DMS153 treated with DMSO at 0.1 percent for 48 hours (cell line): Measurements from ENCODE around the gene IL1R1.

Experiments used
- DNase-seq: peaks from one replicate; lab custom pipeline; 2025; ENCODE audit not compliant: unreplicated experiment; lab: John Stamatoyannopoulos, UW

Gene IL1R1

GRCh38 chr2:102194609-102195268 lies 52.2 kb downstream of the IL1R1 start:
- no peak for DNase-seq

- no peak for DNase-seq
These were observed 55.0 kb downstream of the IL1R1 start for GRCh38 chr2:102197389-102198137.

GRCh38 chr2:102200539-102200938 lies 58.0 kb downstream of the IL1R1 start:
- no peak for DNase-seq

GRCh38 chr2:102204638-102205037 lies 62.1 kb downstream of the IL1R1 start:
- DNase-seq: no peak

GRCh38 chr2:102206666-102207341 lies 64.3 kb downstream of the IL1R1 start:
- DNase-seq: no peak

- DNase-seq: no peak
These were observed 66.2 kb downstream of the IL1R1 start for GRCh38 chr2:102208774-102209173.

GRCh38 chr2:102209474-102209873 lies 66.9 kb downstream of the IL1R1 start:
- no peak for DNase-seq

GRCh38 chr2:102217032-102217431 lies 74.5 kb downstream of the IL1R1 start:
- no peak for DNase-seq

GRCh38 chr2:102224824-102225739 lies 82.5 kb downstream of the IL1R1 start:
- no peak for DNase-seq

GRCh38 chr2:102226171-102226570 lies 83.6 kb downstream of the IL1R1 start:
- no peak for DNase-seq

GRCh38 chr2:102226612-102227391 lies 84.3 kb downstream of the IL1R1 start:
- peak; percentile 76 for DNase-seq

- no peak for DNase-seq
These were observed 86.7 kb downstream of the IL1R1 start for GRCh38 chr2:102229141-102229769.
